Measurements from ENCODE around the gene DNAH10.

Gene DNAH10

DNA sequence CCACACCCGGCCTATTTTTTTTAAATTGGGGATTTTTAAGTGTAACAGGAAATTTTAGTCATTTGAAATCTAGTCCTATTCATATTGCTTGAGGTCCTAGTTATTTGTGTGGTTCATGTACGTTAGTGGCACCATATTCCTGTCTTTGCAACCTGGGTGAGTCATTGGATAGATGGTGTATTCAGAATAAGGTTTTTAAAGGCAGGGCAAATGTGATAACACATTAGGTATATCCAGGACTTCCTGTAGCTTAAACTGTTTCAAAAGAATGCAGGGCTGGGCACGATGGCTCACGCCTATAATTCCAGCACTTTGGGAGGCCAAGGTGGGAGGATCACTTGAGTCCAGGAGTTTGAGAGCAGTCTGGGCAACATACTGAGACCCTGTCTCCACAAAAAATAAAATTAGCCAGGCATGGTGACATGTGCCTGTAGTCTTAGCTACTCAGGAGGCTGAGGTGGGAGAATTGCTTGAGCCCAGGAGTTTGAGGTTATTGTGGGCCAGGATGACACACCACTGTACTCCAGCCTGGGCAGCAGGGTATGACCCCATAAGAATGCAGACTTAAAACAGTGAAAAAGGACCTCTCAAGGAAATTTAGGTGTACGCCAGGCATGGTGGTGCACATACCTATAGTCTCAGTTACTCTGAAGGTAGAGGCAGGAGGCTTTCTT lies 41.8 kb upstream of the DNAH10 start:
- DNase-seq (ENCODE audit: low read depth in 2 of 2): no peak

DNA sequence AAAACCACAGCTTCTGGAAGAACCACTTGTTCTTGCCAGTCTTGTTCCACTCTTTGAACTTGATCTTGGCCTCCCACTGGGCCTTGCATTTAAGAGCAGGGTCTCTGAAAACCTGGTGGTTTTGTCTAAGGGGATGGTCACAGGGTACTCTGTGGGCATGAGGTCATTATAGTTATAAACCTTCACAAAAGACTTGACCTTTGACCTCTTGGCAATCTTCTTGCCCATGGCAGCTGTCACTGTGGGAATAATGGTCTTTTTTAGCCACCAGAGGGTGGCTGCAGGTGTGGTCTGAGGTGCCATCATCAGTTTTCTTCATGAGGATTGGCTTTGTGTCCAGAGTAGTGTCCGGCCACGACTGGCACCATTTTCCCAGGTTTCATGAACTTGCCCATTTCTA lies 40.9 kb upstream of the DNAH10 start:
- no peak overlapping the region for H3K4me3 ChIP-seq (replicated peaks in 1 of 2; ENCODE audit: low read depth in 2 of 2, low read length in 2 of 2)
- DNase-seq (ENCODE audit: low read depth in 2 of 2): no peak
- TF ChIP-seq, protein P1, sequence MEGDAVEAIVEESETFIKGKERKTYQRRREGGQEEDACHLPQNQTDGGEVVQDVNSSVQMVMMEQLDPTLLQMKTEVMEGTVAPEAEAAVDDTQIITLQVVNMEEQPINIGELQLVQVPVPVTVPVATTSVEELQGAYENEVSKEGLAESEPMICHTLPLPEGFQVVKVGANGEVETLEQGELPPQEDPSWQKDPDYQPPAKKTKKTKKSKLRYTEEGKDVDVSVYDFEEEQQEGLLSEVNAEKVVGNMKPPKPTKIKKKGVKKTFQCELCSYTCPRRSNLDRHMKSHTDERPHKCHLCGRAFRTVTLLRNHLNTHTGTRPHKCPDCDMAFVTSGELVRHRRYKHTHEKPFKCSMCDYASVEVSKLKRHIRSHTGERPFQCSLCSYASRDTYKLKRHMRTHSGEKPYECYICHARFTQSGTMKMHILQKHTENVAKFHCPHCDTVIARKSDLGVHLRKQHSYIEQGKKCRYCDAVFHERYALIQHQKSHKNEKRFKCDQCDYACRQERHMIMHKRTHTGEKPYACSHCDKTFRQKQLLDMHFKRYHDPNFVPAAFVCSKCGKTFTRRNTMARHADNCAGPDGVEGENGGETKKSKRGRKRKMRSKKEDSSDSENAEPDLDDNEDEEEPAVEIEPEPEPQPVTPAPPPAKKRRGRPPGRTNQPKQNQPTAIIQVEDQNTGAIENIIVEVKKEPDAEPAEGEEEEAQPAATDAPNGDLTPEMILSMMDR (IDR thresholded peaks at IDR 0.05; ENCODE audit: low read depth, low read length): no peak

More for the DNA sequence above, 41.8 kb upstream of the DNAH10 start:
- H3K4me3 ChIP-seq (replicated peaks in 1 of 2; ENCODE audit: low read depth in 2 of 2, low read length in 2 of 2): no peak overlapping the region
- TF ChIP-seq, protein P1 (IDR thresholded peaks at IDR 0.05; ENCODE audit: low read depth, low read length): no peak

DNA sequence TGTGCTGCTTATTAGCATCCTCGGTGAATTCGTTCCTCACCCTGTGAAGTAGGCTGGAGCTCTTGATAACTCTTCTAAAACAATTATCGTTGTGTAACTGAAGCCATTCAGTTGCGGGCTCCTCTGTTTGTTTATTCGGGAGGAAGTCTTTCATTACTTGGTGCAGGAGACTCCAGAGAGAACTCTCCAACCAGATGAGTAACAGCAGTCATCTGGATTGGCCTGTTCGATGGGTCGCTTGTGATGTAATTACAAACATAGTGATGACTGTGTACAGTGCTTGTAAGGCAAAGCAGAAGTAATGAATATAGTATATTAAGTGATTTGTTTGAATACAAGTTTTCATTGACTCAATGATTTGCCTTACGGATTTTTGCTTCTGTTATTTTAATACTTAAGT lies 39.1 kb upstream of the DNAH10 start:
- DNase-seq (ENCODE audit: low read depth in 2 of 2): no peak
- no peak overlapping the region for H3K4me3 ChIP-seq (replicated peaks in 1 of 2; ENCODE audit: low read depth in 2 of 2, low read length in 2 of 2)
- TF ChIP-seq, protein P1 (IDR thresholded peaks at IDR 0.05; ENCODE audit: low read depth, low read length): no peak

DNA sequence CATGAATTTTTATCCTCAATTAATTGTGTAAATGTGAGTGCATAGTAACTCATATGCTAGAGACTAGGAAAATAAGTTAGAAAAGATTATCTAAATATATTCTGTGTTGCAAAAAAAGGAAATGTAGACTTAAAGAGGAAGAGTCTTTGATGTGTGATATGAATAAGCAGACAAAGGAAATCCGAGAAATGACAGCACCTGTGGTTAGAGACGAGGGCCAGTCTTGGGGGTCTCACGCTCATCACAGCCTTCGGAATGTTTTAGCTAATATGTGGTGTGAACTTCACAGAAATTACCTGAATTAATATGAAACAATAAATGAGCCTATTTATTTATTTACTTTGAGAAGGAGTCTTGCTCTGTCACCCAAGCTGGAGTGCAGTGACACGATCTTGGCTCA lies 38.3 kb upstream of the DNAH10 start:
- DNase-seq (ENCODE audit: low read depth in 2 of 2): no peak
- TF ChIP-seq, protein P1 (IDR thresholded peaks at IDR 0.05; ENCODE audit: low read depth, low read length): no peak

DNA sequence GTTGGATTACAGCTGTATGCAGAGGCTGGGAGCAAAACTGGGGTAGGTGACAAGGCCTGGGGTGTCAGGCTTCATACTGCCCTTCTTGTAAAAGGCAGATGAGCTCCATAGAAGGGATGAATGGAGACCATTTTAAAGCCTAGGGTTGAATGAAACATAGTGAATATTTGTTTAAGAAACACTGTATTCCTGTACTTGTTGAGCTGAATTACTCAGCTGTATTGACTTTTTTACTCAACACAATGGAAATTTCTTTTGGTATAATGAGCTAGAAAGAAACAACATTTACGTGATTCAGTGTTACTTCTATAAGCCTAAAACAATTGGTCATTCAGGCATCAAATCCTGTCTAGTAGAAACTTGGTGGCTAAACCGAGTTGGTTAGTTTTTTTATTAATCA lies 35.9 kb upstream of the DNAH10 start:
- H3K4me3 ChIP-seq (replicated peaks in 1 of 2; ENCODE audit: low read depth in 2 of 2, low read length in 2 of 2): no peak overlapping the region
- TF ChIP-seq, protein P1 (IDR thresholded peaks at IDR 0.05; ENCODE audit: low read depth, low read length): no peak
- DNase-seq (ENCODE audit: low read depth in 2 of 2): no peak

More for the DNA sequence above, 38.3 kb upstream of the DNAH10 start:
- H3K4me3 ChIP-seq (replicated peaks in 1 of 2; ENCODE audit: low read depth in 2 of 2, low read length in 2 of 2): no peak overlapping the region

DNA sequence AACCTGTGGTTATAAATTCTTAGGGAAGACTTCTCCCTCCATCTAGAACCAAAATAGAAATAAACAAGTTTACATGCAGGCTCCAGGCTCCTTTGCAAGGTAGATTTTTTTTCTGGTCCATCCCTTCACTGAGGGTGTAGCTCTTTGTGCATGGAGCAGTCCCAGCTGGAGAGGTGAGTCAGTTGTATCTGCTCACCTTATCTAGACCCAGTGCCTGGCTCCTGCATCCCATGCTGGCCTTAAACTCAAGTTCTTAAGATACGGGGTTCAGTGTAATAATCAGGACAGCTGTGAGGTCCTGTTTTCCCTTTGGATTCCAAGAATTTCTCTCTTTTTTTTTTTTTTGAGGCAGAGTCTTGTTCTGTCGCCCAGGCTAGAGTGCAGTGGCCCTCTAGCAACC lies 35.1 kb upstream of the DNAH10 start:
- no peak overlapping the region for H3K4me3 ChIP-seq (replicated peaks in 1 of 2; ENCODE audit: low read depth in 2 of 2, low read length in 2 of 2)
- TF ChIP-seq, protein P1 (IDR thresholded peaks at IDR 0.05; ENCODE audit: low read depth, low read length): no peak
- no peak for DNase-seq (ENCODE audit: low read depth in 2 of 2)

DNA sequence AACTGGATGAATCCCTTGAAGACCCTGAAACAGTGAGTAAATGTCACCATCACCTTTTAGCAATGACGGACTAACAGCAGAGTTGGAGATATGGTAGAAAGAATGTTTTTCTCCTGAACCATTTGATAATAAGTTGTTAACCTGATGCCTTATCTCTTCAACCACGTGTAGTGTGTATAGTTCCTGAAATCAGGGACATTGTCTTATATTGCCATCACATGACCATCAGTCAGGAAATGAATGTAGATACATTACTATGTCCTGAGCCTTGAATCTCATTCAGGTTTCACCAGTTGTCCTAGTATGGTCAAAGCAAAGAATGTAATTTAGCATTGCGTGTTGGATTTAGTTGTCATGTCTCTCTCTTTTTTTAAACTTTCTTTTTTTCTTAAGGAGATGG lies 34.2 kb upstream of the DNAH10 start:
- H3K4me3 ChIP-seq (replicated peaks in 1 of 2; ENCODE audit: low read depth in 2 of 2, low read length in 2 of 2): no peak overlapping the region
- TF ChIP-seq, protein P1 (IDR thresholded peaks at IDR 0.05; ENCODE audit: low read depth, low read length): no peak
- DNase-seq (ENCODE audit: low read depth in 2 of 2): no peak
